GM12892 (cell line): Measurements from ENCODE around the gene TNFAIP1.

Source experiments
- DNase-seq: peaks from one replicate; pipeline ENCODE4 v3.0.0; 2011; ENCODE audit not compliant: insufficient read length
- FAIRE-seq: peaks from 2 replicates; lab custom pipeline; 2011; peaks lifted over from hg19 to GRCh38; lab: Jason Lieb, UNC
- POLR2A ChIP-seq: IDR thresholded peaks from 2 replicates; pipeline ENCODE4 v1.6.1; 2011; ENCODE audit warnings: low read depth, low read length, control low read depth
- POLR2AphosphoS5 ChIP-seq: IDR thresholded peaks from 2 replicates; pipeline ENCODE4 v1.6.1; 2011; ENCODE audit warnings: low read depth, low read length, control low read depth
- TAF1 ChIP-seq: IDR thresholded peaks from 2 replicates; pipeline ENCODE4 v1.6.1; 2011; ENCODE audit warnings: low read depth, mild to moderate bottlenecking, control low read depth, low read length, borderline replicate concordance

Gene TNFAIP1

GRCh38 chr17:28339431-28339830 is 3.9 kb downstream of the TNFAIP1 start:
- FAIRE-seq = no peak
- no peak for DNase-seq
- no peak for TF ChIP-seq TAF1
- no peak for TF ChIP-seq POLR2A
- TF ChIP-seq POLR2AphosphoS5 = no peak

GRCh38 chr17:28340374-28340773 is 4.8 kb downstream of the TNFAIP1 start:
- FAIRE-seq (no peak), DNase-seq (no peak)
- TF ChIP-seq POLR2AphosphoS5 = no peak
- no peak for TF ChIP-seq TAF1
- no peak for TF ChIP-seq POLR2A

- DNase-seq = no peak
- FAIRE-seq = no peak
- TF ChIP-seq TAF1 (no peak), POLR2AphosphoS5 (no peak), POLR2A (no peak)
Measured at GRCh38 chr17:28341516-28341915, 6.0 kb downstream of the TNFAIP1 start.

- TF ChIP-seq TAF1 = no peak
- no peak for TF ChIP-seq POLR2A
- no peak for TF ChIP-seq POLR2AphosphoS5
- FAIRE-seq (no peak), DNase-seq (no peak)
Measured at GRCh38 chr17:28342313-28342712, 6.8 kb downstream of the TNFAIP1 start.

GRCh38 chr17:28343491-28343932 is 8.0 kb downstream of the TNFAIP1 start:
- no peak for TF ChIP-seq POLR2AphosphoS5
- TF ChIP-seq POLR2A = no peak; the same call in 1 of the 2 replicates
- no peak for TF ChIP-seq TAF1
- DNase-seq = no peak
- no peak for FAIRE-seq

- no peak for TF ChIP-seq TAF1
- TF ChIP-seq POLR2A = peak; percentile 29; the same call in 1 of the 2 replicates
- DNase-seq = no peak
- FAIRE-seq = no peak
Measured at GRCh38 chr17:28344011-28344410, 8.4 kb downstream of the TNFAIP1 start.

GRCh38 chr17:28344435-28344901 is 8.9 kb downstream of the TNFAIP1 start:
- DNase-seq (no peak), FAIRE-seq (no peak)
- no peak for TF ChIP-seq TAF1
- TF ChIP-seq POLR2AphosphoS5 = no peak
- TF ChIP-seq POLR2A = no peak

DNA sequence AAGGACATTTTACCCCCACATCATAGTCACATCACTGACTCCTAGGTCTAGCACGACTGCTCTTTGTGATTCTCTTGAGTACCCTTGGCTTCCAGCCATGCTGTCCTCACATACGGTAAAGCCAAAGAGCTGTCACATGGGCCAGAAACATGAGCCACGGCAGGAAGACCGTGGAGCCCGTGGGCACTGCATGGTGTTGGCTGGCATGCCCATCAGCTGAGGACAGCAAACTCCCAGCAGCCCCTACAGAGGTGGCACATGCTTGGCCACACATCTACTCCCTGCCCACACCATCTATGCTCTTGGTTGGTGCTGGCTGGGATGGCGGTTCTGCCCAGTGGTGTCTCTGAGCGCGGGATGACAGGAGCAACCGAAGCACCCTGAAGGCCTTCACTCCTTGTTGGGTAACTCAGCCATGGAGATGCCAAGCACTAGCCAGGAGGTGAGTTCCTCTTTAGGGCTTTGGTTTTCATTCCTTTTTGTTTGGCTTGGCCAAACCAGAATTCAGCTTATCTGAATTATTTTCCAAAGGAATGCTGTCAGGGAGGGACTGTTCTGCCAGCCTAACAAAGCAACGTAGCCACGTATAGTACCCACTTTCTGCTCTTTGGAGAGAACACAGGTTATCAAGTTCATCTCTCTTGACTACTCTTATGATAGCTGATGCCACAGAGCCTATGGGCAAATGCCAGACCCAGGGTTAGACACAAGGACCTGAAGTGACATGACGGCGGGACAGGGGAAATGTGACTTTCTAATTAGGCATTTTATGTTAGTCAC is 10.0 kb downstream of the TNFAIP1 start:
- TF ChIP-seq POLR2A (no peak), POLR2AphosphoS5 (peak; percentile 48; the same call in 1 of the 2 replicates)
- DNase-seq = no peak
- FAIRE-seq = no peak

DNA sequence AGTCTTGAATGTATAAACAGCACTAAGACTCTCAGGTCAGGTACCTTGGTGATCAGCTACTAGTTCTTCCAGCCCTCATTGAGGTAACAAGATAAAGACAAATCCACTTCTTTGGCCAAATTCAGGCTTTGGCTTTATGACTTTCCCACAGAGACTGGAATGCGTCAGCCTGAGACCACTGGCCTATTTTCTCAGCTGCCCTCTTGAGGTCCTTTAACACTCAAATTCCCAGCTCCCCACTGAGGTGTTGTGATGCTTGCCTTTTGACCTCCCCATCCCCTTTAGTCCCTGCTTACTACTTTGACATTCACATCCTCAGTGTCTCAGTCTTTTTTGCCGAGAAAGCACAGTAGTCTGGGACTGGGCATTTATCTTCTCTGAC is 10.6 kb downstream of the TNFAIP1 start:
- no peak for DNase-seq
- no peak for TF ChIP-seq POLR2AphosphoS5
- no peak for TF ChIP-seq POLR2A
- no peak for TF ChIP-seq TAF1
- no peak for FAIRE-seq

DNA sequence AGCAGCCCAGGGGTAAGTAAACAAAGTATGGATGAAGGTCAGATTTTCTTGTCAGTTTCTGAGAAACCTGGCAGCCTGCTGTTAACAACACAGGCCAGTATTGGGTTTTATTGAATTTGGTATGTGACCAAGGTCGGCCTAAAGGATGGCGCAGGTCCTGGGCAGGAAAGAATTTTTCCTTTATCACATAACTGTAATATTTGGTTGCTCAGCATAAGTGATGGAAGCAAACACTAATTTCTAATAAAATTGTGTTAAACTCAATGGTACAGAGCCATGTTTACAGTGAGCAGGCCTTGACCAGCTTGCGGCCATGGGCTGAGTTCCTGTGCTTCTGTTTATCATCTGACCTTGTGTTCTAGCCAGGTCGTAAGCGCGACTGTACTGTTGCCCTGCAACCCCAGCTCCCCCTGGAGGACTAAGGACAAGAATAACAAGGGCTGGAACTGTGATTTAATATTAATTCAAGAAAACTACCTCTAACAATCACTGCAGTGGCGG is 11.2 kb downstream of the TNFAIP1 start:
- DNase-seq (no peak), FAIRE-seq (no peak)
- TF ChIP-seq POLR2A (no peak), TAF1 (no peak), POLR2AphosphoS5 (no peak)

DNA sequence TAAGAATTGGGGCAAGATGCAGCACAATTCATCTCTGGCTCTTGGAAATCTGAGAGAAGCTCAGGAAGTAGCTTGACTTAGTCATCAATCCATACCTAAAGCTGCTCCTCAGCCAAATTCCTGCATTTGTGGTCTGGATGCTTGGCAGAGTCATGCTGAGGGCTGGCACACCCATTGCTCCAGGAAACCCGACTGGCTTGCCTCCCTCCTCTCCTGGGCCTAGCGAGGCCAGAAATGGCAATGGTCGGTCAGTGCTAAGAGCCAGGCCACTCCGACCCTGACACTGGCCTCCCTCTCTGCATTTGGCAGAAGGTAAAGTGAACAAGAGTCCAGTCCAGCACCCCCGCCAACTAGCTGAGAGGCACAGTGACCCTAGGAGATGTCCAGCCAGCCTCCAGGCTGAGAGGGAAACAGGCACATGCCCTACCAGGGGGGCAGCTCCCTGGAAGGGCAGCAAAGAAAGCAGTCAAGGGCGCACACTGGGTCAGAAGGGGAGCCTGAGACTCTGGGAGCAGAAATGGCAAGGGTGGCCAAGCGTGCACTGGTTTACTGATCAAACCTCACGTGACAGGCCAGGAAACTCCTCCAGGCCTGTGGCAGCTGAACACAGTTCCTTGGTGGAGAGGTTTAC is 11.8 kb downstream of the TNFAIP1 start:
- 0 out of 2 replicates have a peak, but pooled peaks have one; percentile 29 for TF ChIP-seq POLR2AphosphoS5
- TF ChIP-seq POLR2A = no peak
- DNase-seq (no peak), FAIRE-seq (no peak)
